ENCODE data around the gene TRAF1. TPM values are rescaled to one million over a fixed set of nuclear protein-coding genes. Genes with fewer than 3 reads are reported as not detected.

The TRAF1 gene
- total RNA-seq, 1 experiment from 2014 or later, result 1.4 TPM

DNA sequence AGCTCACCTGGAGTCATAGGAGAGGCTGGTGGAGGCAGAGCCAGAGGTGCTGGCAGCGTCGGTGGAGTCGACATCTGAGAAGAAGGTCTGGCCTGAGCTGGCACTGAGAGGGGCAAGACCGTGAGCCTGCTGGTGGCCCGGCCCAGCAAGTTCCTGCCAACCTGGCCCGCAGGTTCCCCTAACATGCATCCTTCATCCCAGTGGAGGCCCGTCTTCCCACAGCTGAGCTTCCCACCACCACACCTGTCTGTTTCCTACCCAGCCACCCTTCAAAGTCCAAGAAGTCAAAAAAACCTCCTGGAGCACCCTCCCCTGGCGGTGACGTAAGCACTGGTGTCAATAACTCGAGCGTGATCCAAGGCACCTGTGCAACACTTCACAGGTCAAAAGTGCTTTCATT lies 66.5 kb downstream of the TRAF1 start:
- H3K27me3 Mint-ChIP-seq (ENCODE audit: low read depth), result no peaks in the 10 kb centered on the region
- Histone ChIP-seq H3K4me2 (ENCODE audit: insufficient read depth, insufficient read length, low read length) (no peak overlapping the region), H2BK12ac (ENCODE audit: insufficient read length, low read depth, low read length) (no peak overlapping the region), H3K18ac (ENCODE audit: insufficient read length, low read depth, low read length) (no peak overlapping the region), H3K79me1 (ENCODE audit: insufficient read depth, low read depth, low read length, poor library complexity, severe bottlenecking) (no peaks in the 10 kb centered on the region), H3T11ph (ENCODE audit: low read length) (no peak overlapping the region), H4K20me1 (ENCODE audit: control insufficient read depth, insufficient read depth, insufficient read length) (no peaks in the 10 kb centered on the region), H3K27me3 (ENCODE audit: insufficient read depth, low read length) (no peaks in the 10 kb centered on the region), H3K4ac (ENCODE audit: low read depth, low read length) (no peak overlapping the region), H3K56ac (ENCODE audit: insufficient read length, low read depth, low read length) (no peak overlapping the region), H3K23me2 (ENCODE audit: insufficient read length, low read depth, low read length, poor library complexity, severe bottlenecking) (no peaks in the 10 kb centered on the region), H3K14ac (ENCODE audit: insufficient read depth, low read length) (no peak overlapping the region), H3K23ac (ENCODE audit: insufficient read length, low read depth, low read length) (no peak overlapping the region), H4K91ac (ENCODE audit: insufficient read length, low read depth, low read length) (no peak overlapping the region), H4K5ac (ENCODE audit: insufficient read length, low read depth, low read length) (no peak overlapping the region), H2BK20ac (ENCODE audit: low read depth, low read length, poor library complexity, severe bottlenecking) (no peak overlapping the region), H4K8ac (replicated peaks; ENCODE audit: insufficient read length, low read depth, low read length) (no peak overlapping the region), H3K79me2 (ENCODE audit: insufficient read depth, low read length) (no peaks in the 10 kb centered on the region), H3K27ac (ENCODE audit: insufficient read length, low read depth, low read length) (no peak overlapping the region), H2BK15ac (ENCODE audit: low read depth, low read length) (no peak overlapping the region), H2AFZ (ENCODE audit: low read length) (no peak overlapping the region), H3K9me3 (ENCODE audit: control insufficient read depth, low read depth, low read length) (no peaks in the 10 kb centered on the region), H2AK5ac (ENCODE audit: insufficient read length, low read length) (no peak overlapping the region), H3K9ac (ENCODE audit: extremely low read depth, insufficient read length, low read length) (no peak overlapping the region), H2BK5ac (ENCODE audit: insufficient read length, low read length) (no peak overlapping the region), H2BK120ac (ENCODE audit: low read depth, low read length, poor library complexity, severe bottlenecking) (no peak overlapping the region), H3K4me1 (ENCODE audit: insufficient read depth, low read length) (no peaks in the 10 kb centered on the region)
- H3K36me3 Mint-ChIP-seq (ENCODE audit: insufficient read depth in 1 of 3, low read depth in 3 of 3), result peaks cover 0 to 68% (median 25%) of the 10 kb centered on the region in 3 experiments; a peak in 4 of 7 replicates
- no peak overlapping the region for H3K27ac Mint-ChIP-seq
- H3K4me3 Mint-ChIP-seq, result no peak overlapping the region
- no peaks in the 10 kb centered on the region for H3K9me3 Mint-ChIP-seq
- no peak for DNase-seq
- TF ChIP-seq, protein P1, sequence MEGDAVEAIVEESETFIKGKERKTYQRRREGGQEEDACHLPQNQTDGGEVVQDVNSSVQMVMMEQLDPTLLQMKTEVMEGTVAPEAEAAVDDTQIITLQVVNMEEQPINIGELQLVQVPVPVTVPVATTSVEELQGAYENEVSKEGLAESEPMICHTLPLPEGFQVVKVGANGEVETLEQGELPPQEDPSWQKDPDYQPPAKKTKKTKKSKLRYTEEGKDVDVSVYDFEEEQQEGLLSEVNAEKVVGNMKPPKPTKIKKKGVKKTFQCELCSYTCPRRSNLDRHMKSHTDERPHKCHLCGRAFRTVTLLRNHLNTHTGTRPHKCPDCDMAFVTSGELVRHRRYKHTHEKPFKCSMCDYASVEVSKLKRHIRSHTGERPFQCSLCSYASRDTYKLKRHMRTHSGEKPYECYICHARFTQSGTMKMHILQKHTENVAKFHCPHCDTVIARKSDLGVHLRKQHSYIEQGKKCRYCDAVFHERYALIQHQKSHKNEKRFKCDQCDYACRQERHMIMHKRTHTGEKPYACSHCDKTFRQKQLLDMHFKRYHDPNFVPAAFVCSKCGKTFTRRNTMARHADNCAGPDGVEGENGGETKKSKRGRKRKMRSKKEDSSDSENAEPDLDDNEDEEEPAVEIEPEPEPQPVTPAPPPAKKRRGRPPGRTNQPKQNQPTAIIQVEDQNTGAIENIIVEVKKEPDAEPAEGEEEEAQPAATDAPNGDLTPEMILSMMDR (conservative IDR thresholded peaks at IDR 0.05), result no peak
- WGBS (ENCODE audit: extremely low coverage, insufficient read length, low lambda C conversion rate), result no CpG with 5 or more reads among the region's 11 CpGs
- peaks cover 0 to 9% of the 10 kb centered on the region in 2 experiments; a peak in 1 of 4 replicates for H3K4me1 Mint-ChIP-seq
